Measurements from ENCODE around the gene ARHGEF16.

The ARHGEF16 gene

GRCh38 chr1:3440300-3440681 lies 14.2 kb upstream of the ARHGEF16 start:
- no peaks in the 10 kb centered on the region for H3K9me3 ChIP-seq (ENCODE audit: control insufficient read depth, insufficient read depth, low read depth, low read length)
- no peaks in the 10 kb centered on the region for H3K36me3 ChIP-seq (ENCODE audit: control insufficient read depth in 2 of 2, insufficient read depth in 1 of 2, low read length in 2 of 2)
- no peak for TF ChIP-seq ZNF768 (tag by site-specific recombination; IDR thresholded peaks at IDR 0.05)
- TF ChIP-seq, protein P1, sequence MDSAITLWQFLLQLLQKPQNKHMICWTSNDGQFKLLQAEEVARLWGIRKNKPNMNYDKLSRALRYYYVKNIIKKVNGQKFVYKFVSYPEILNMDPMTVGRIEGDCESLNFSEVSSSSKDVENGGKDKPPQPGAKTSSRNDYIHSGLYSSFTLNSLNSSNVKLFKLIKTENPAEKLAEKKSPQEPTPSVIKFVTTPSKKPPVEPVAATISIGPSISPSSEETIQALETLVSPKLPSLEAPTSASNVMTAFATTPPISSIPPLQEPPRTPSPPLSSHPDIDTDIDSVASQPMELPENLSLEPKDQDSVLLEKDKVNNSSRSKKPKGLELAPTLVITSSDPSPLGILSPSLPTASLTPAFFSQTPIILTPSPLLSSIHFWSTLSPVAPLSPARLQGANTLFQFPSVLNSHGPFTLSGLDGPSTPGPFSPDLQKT (IDR thresholded peaks at IDR 0.05; ENCODE audit: borderline replicate concordance, low read depth, low read length) = no peak
- TF ChIP-seq ZNF24 (tag by site-specific recombination; IDR thresholded peaks at IDR 0.05) = no peak
- TF ChIP-seq, protein P2, sequence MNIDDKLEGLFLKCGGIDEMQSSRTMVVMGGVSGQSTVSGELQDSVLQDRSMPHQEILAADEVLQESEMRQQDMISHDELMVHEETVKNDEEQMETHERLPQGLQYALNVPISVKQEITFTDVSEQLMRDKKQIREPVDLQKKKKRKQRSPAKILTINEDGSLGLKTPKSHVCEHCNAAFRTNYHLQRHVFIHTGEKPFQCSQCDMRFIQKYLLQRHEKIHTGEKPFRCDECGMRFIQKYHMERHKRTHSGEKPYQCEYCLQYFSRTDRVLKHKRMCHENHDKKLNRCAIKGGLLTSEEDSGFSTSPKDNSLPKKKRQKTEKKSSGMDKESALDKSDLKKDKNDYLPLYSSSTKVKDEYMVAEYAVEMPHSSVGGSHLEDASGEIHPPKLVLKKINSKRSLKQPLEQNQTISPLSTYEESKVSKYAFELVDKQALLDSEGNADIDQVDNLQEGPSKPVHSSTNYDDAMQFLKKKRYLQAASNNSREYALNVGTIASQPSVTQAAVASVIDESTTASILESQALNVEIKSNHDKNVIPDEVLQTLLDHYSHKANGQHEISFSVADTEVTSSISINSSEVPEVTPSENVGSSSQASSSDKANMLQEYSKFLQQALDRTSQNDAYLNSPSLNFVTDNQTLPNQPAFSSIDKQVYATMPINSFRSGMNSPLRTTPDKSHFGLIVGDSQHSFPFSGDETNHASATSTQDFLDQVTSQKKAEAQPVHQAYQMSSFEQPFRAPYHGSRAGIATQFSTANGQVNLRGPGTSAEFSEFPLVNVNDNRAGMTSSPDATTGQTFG (tag by site-specific recombination; IDR thresholded peaks at IDR 0.05; ENCODE audit: borderline replicate concordance) = no peak
- TF ChIP-seq ZNF155 (tag by site-specific recombination; IDR thresholded peaks at IDR 0.05) = no peak
- no peak for TF ChIP-seq HOXA7 (CRISPR knock-in tag; IDR thresholded peaks at IDR 0.05; ENCODE audit: borderline replicate concordance)
- TF ChIP-seq ZNF274 (IDR thresholded peaks at IDR 0.05; ENCODE audit: low read length) = no peak
- TF ChIP-seq ZNF274 (tag by site-specific recombination; IDR thresholded peaks at IDR 0.05; ENCODE audit: borderline replicate concordance) = no peak
- no peak for TF ChIP-seq SALL2 (tag by site-specific recombination; IDR thresholded peaks at IDR 0.05; ENCODE audit: borderline replicate concordance)
- TF ChIP-seq ZNF366 (tag by site-specific recombination; conservative IDR thresholded peaks at IDR 0.05) = no peak
- TF ChIP-seq RBAK (tag by site-specific recombination; IDR thresholded peaks at IDR 0.05) = no peak
- TF ChIP-seq ZNF558 (tag by site-specific recombination; IDR thresholded peaks at IDR 0.05) = no peak
- TF ChIP-seq ZNF16 (tag by site-specific recombination; IDR thresholded peaks at IDR 0.05; ENCODE audit: low read depth) = no peak
- TF ChIP-seq ZNF624 (tag by site-specific recombination; IDR thresholded peaks at IDR 0.05) = no peak
- no peak for TF ChIP-seq ZNF530 (tag by site-specific recombination; IDR thresholded peaks at IDR 0.05; ENCODE audit: low read depth)
- POLR2A ChIA-PET = no interaction called here
- H3K4me3 ChIP-seq (ENCODE audit: low read depth, low read length) = no peak overlapping the region
- no peak overlapping the region for H3K27ac ChIP-seq (ENCODE audit: extremely low read depth, low read depth, low read length)
- H3K4me1 ChIP-seq (ENCODE audit: control insufficient read depth, insufficient read depth, low read length) = no peaks in the 10 kb centered on the region
- CTCF ChIA-PET = interaction anchor here (1.0 to 3.2 kb wide), 3 partner anchors 13 to 179 kb away, joined by 3 to 19 read pairs (median 4); no protein-coding TSS in a partner anchor

- H3K4me1 ChIP-seq (ENCODE audit: control insufficient read depth, insufficient read depth, low read length) = no peaks in the 10 kb centered on the region
- H3K9me3 ChIP-seq (ENCODE audit: control insufficient read depth, insufficient read depth, low read depth, low read length) = no peaks in the 10 kb centered on the region
- no peak overlapping the region for H3K27ac ChIP-seq (ENCODE audit: extremely low read depth, low read depth, low read length)
- H3K4me3 ChIP-seq (ENCODE audit: low read depth, low read length) = no peak overlapping the region
- ChIA-PET POLR2A (no interaction called here), CTCF (interaction anchor here (1.0 to 3.2 kb wide), 3 partner anchors 12 to 178 kb away, joined by 3 to 19 read pairs (median 4); no protein-coding TSS in a partner anchor)
- no peaks in the 10 kb centered on the region for H3K36me3 ChIP-seq (ENCODE audit: control insufficient read depth in 2 of 2, insufficient read depth in 1 of 2, low read length in 2 of 2)
- TF ChIP-seq ZNF26 (tag by site-specific recombination; IDR thresholded peaks at IDR 0.05) = no peak
- no peak for TF ChIP-seq ZNF777 (tag by site-specific recombination; IDR thresholded peaks at IDR 0.05; ENCODE audit: borderline replicate concordance)
- no peak for TF ChIP-seq ZNF629 (tag by site-specific recombination; IDR thresholded peaks at IDR 0.05)
- TF ChIP-seq, protein P3, sequence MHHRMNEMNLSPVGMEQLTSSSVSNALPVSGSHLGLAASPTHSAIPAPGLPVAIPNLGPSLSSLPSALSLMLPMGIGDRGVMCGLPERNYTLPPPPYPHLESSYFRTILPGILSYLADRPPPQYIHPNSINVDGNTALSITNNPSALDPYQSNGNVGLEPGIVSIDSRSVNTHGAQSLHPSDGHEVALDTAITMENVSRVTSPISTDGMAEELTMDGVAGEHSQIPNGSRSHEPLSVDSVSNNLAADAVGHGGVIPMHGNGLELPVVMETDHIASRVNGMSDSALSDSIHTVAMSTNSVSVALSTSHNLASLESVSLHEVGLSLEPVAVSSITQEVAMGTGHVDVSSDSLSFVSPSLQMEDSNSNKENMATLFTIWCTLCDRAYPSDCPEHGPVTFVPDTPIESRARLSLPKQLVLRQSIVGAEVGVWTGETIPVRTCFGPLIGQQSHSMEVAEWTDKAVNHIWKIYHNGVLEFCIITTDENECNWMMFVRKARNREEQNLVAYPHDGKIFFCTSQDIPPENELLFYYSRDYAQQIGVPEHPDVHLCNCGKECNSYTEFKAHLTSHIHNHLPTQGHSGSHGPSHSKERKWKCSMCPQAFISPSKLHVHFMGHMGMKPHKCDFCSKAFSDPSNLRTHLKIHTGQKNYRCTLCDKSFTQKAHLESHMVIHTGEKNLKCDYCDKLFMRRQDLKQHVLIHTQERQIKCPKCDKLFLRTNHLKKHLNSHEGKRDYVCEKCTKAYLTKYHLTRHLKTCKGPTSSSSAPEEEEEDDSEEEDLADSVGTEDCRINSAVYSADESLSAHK (tag by site-specific recombination; IDR thresholded peaks at IDR 0.05) = no peak
- TF ChIP-seq ZNF555 (tag by site-specific recombination; conservative IDR thresholded peaks at IDR 0.05) = no peak
- TF ChIP-seq, protein P4, sequence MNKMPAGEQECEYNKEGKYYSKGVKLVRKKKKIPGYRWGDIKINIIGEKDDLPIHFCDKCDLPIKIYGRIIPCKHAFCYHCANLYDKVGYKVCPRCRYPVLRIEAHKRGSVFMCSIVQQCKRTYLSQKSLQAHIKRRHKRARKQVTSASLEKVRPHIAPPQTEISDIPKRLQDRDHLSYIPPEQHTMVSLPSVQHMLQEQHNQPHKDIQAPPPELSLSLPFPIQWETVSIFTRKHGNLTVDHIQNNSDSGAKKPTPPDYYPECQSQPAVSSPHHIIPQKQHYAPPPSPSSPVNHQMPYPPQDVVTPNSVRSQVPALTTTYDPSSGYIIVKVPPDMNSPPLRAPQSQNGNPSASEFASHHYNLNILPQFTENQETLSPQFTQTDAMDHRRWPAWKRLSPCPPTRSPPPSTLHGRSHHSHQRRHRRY (tag by site-specific recombination; IDR thresholded peaks at IDR 0.05) = no peak
- TF ChIP-seq ZNF843 (tag by site-specific recombination; IDR thresholded peaks at IDR 0.05) = no peak
- no peak for TF ChIP-seq MYNN (tag by site-specific recombination; IDR thresholded peaks at IDR 0.05; ENCODE audit: borderline replicate concordance)
- no peak for TF ChIP-seq ZNF354C (tag by site-specific recombination; IDR thresholded peaks at IDR 0.05; ENCODE audit: borderline replicate concordance, low read depth)
- TF ChIP-seq ZNF501 (tag by site-specific recombination; IDR thresholded peaks at IDR 0.05) = no peak
- TF ChIP-seq ZBTB17 (tag by site-specific recombination; IDR thresholded peaks at IDR 0.05) = no peak
Observed at GRCh38 chr1:3440711-3441409, 13.6 kb upstream of the ARHGEF16 start.
